K562 (cell line): ENCODE results near the gene APOBEC3C. TPM values are rescaled to one million over a fixed set of nuclear protein-coding genes. Genes with fewer than 3 reads are reported as not detected.

Source experiments
- ATAC-seq: fragments of 200-7000 bp; cut with Tn5 transposase; 3 replicates; pipeline ENCODE4 v1.9.1; 2020; ENCODE audit warnings: moderate library complexity
- BruUV-seq: library from RNA; stranded (reverse); fragments of 400-500 nt; replicated peaks from 2 replicates; lab custom pipeline; 2021; lab: Mats Ljungman, UMichigan
- CTCF ChIA-PET: fragments of 300-600 bp; formaldehyde crosslinking; extraction: SDS; loops from one replicate; lab custom pipeline; 2021; ENCODE audit warnings: low intra/inter-chr PET ratio; lab: Yijun Ruan, JAX
- POLR2A ChIA-PET: fragments of 300-600, 350-650 bp; sonication (Branson Sonifier 250); formaldehyde crosslinking; extraction: SDS; loops from one replicate; lab custom pipeline; 2021; ENCODE audit warnings: antibody characterized with exemption, inconsistent platforms; lab: Yijun Ruan, JAX
- DNase-seq, 4 experiments: peaks; one replicate each; pipeline versions ENCODE4 v3.0.0 to v3.0.0-alpha.2; 2011 to 2018; ENCODE audit warnings: low spot score in 3 of 4, mixed read lengths in 3 of 4; ENCODE audit errors: extremely low read depth in 1 of 4
- FAIRE-seq: peaks from 2 replicates; lab custom pipeline; 2011; peaks lifted over from hg19 to GRCh38; lab: Jason Lieb, UNC
- H2AFZ ChIP-seq: 2 replicates; pipeline ENCODE4 v1.6.0; 2011; ENCODE audit warnings: low read depth, low read length, control low read depth, inconsistent platforms
- H3K27ac ChIP-seq: fragments of 200-600 bp; 3 replicates; pipeline ENCODE4 v1.8.0; 2011; ENCODE audit warnings: low read depth, mild to moderate bottlenecking, control low read depth, inconsistent platforms, low read length, moderate library complexity, mixed read lengths; ENCODE audit errors: extremely low read depth
- H3K27me3 ChIP-seq, 2 experiments: fragments of 300-600 bp in 1 of 2; 2 replicates in 1 of 2; 3 replicates in 1 of 2; pipeline versions ENCODE4 v1.6.0 to v1.8.0; 2011; ENCODE audit warnings: inconsistent platforms in 2 of 2, low read length in 2 of 2, mild to moderate bottlenecking in 1 of 2, mixed read lengths in 1 of 2, moderate library complexity in 1 of 2; ENCODE audit not compliant: control insufficient read depth in 2 of 2, insufficient read depth in 2 of 2
- H3K36me3 ChIP-seq: fragments of 300-600 bp; 3 replicates; pipeline ENCODE4 v1.8.0; 2011; ENCODE audit warnings: mild to moderate bottlenecking, low read length, inconsistent platforms; ENCODE audit not compliant: control insufficient read depth, insufficient read depth
- H3K4me1 ChIP-seq, 2 experiments: fragments of 200-600 bp in 1 of 2; replicated peaks in 1 of 2; 2 replicates in 1 of 2; 3 replicates in 1 of 2; pipeline versions ENCODE4 v1.5.1 to v1.8.0; 2011; ENCODE audit warnings: inconsistent platforms in 2 of 2, low read length in 2 of 2, mild to moderate bottlenecking in 1 of 2, mixed read lengths in 1 of 2, moderate library complexity in 1 of 2; ENCODE audit not compliant: control insufficient read depth in 2 of 2, insufficient read depth in 2 of 2
- H3K4me2 ChIP-seq: 2 replicates; pipeline ENCODE4 v1.6.1; 2011; ENCODE audit warnings: low read length, control low read depth, inconsistent platforms, mixed read lengths; ENCODE audit not compliant: insufficient read depth
- H3K4me3 ChIP-seq: fragments of 200-600 bp; sonication (generic), shearing (Covaris generic); 2 replicates; pipeline ENCODE4 v1.5.1; 2016; ENCODE audit warnings: control low read depth, inconsistent platforms
- H3K79me2 ChIP-seq: fragments of 200-600 bp; 3 replicates; pipeline ENCODE4 v1.8.0; 2011; ENCODE audit warnings: low read length, inconsistent platforms; ENCODE audit not compliant: control insufficient read depth, insufficient read depth
- H3K9ac ChIP-seq, 2 experiments: 2 replicates each; pipeline versions ENCODE4 v1.6.0 to v1.6.1; 2011; ENCODE audit warnings: low read depth in 2 of 2, low read length in 2 of 2, control low read depth in 1 of 2, inconsistent platforms in 1 of 2, mild to moderate bottlenecking in 1 of 2, mixed read lengths in 1 of 2; ENCODE audit not compliant: insufficient read depth in 1 of 2
- H3K9me1 ChIP-seq: one replicate; pipeline ENCODE4 v1.6.0; 2011; ENCODE audit warnings: inconsistent platforms, mild to moderate bottlenecking, low read length, moderate library complexity; ENCODE audit not compliant: control insufficient read depth, insufficient read depth
- H3K9me3 ChIP-seq: replicated peaks from 2 replicates; pipeline ENCODE4 v1.5.1; 2011; ENCODE audit warnings: low read depth, low read length, inconsistent platforms; ENCODE audit not compliant: control insufficient read depth, insufficient read depth
- H4K20me1 ChIP-seq: replicated peaks from 2 replicates; pipeline ENCODE4 v1.6.1; 2011; ENCODE audit warnings: low read length, inconsistent platforms, mixed read lengths; ENCODE audit not compliant: control insufficient read depth, insufficient read depth
- CREBBP ChIP-seq: IDR thresholded peaks from one replicate; pipeline ENCODE4 v1.6.1; 2012; ENCODE audit warnings: low read depth, mild to moderate bottlenecking, control low read depth, inconsistent platforms, low read length
- MEF2A ChIP-seq: IDR thresholded peaks from 2 replicates; pipeline ENCODE4 v1.6.1; 2011; ENCODE audit warnings: low read depth, mild to moderate bottlenecking, low read length, moderate library complexity; ENCODE audit not compliant: control insufficient read depth
- RBM22 ChIP-seq: fragments of 200-400 bp; formaldehyde crosslinking; IDR thresholded peaks from 2 replicates; pipeline ENCODE4 v1.6.1; 2018; ENCODE audit warnings: low read length, low read depth; ENCODE audit not compliant: poor library complexity, severe bottlenecking
- TBL1XR1 ChIP-seq, 2 experiments: IDR thresholded peaks; 2 replicates each; pipeline ENCODE4 v1.6.1; 2012; ENCODE audit warnings: improper control_type of control experiment in 2 of 2, low read length in 2 of 2, mild to moderate bottlenecking in 1 of 2
- ZNF24 ChIP-seq: fragments of 450-650 bp; IDR thresholded peaks from 2 replicates; pipeline ENCODE4 v1.6.1; 2016
- WGBS: fragments of 100-300 bp; shearing (Covaris generic); methylation state at CpG from one replicate; pipeline ENCODE4 v1.1.6; 2016; ENCODE audit warnings: low coverage, mixed read lengths; ENCODE audit not compliant: insufficient coverage; ENCODE audit errors: missing lambda C conversion rate; 5-methylcytosine and 5-hydroxymethylcytosine counted together
- in situ Hi-C: fragments of 300-500 bp; cut with MboI; formaldehyde crosslinking; loops from 4 replicates; pipeline ENCODE4 v1.15.0; 2018; ENCODE audit warnings: inconsistent platforms, mixed read lengths
- intact Hi-C: fragments of 100-400 bp; cut with micrococcal nuclease; formaldehyde crosslinking; loops from 2 replicates; pipeline ENCODE4 v1.14.2; 2022
- polyA plus RNA-seq, 8 experiments: library from polyadenylated mRNA; depleted of rRNA in 4 of 8; stranded (reverse) in 5 of 8; unstranded in 3 of 8; fragments of >200 nt; fragmentation: Nextera tagmentation in 2 of 8; fragmentation: Illumina TruSeq in 1 of 8; extraction: Ambion mirVana in 2 of 8; extraction: Trizol in 1 of 8; gene quantifications; 2 replicates each; pipeline versions ENCODE4 v1.2.1 to v1.2.3, GENCODE V29; 2011 to 2014; ENCODE audit warnings: inconsistent platforms in 1 of 8, missing spikeins in 1 of 8
- total RNA-seq, 7 experiments: library from RNA; depleted of rRNA in 6 of 7; stranded (reverse); fragments of >200 nt in 6 of 7; fragmentation: Illumina TruSeq in 2 of 7; extraction: Trizol in 2 of 7; gene quantifications; 2 replicates each; pipeline versions ENCODE4 v1.2.1 to v1.2.3, GENCODE V29; 2011 to 2021; ENCODE audit warnings: low replicate concordance in 1 of 7

Gene APOBEC3C
- total and polyA plus RNA-seq, 9 of the 15 experiments (the other 6 are each of a cell fraction or from before 2014, with no cell fraction given) = 12.4 to 285 (median 55.5) TPM

DNA sequence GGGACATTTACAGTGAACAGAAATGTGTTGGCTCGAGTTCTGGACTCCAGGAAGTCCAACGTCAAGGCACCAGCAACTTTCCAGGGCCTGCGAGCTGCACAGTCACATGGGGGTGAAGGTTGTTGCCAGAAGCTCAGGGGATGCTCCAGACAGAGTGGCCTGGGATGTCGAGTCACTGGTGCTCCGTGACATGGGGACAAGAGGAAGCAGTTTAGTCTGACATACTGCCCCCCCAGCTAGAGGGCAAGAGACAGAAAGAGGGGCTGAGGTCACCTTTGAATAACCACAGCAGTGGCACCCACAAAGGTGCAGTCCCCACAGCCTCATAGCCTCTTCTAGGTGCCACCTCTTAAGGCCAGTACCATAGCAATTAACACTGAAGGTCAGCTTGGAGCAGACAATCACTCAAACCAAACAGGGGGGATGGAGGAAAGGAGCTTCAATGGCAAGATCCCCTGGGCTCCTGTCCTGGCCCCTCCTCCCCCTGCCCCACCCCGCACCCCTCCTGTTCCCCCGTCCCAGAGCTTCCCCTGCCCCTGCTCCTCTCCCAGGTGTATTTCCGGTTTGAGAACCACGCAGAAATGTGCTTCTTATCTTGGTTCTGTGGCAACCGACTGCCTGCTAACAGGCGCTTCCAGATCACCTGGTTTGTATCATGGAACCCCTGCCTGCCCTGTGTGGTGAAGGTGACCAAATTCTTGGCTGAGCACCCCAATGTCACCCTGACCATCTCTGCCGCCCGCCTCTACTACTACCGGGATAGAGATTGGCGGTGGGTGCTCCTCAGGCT lies 10.7 kb downstream of the APOBEC3C start:
- Histone ChIP-seq H3K27me3 (no peaks in the 10 kb centered on the region), H3K27ac (no peak overlapping the region), H3K9me1 (no peaks in the 10 kb centered on the region), H3K36me3 (peaks cover 23% of the 10 kb centered on the region; the same call in 1 of the 3 replicates), H2AFZ (no peak overlapping the region), H3K9me3 (no peaks in the 10 kb centered on the region), H3K4me1 (peaks cover 7 to 33% of the 10 kb centered on the region in 2 experiments; a peak in 4 of 5 replicates), H3K9ac (no peak overlapping the region; a peak in 2 of 4 replicates), H3K79me2 (peaks cover 14% of the 10 kb centered on the region), H3K4me2 (no peak overlapping the region), H4K20me1 (no peaks in the 10 kb centered on the region), H3K4me3 (no peak overlapping the region)
- ATAC-seq = no peak
- CTCF ChIA-PET = no interaction called here
- POLR2A ChIA-PET = interaction anchor here (0.6 kb wide), 1 partner anchor 189 kb away, joined by 3 read pairs; no protein-coding TSS in a partner anchor
- TF ChIP-seq ZNF24 (no peak), RBM22 (no peak), TBL1XR1 (IDR thresholded peaks at IDR 0.05; ENCODE audit: low read length in 2 of 2) (no peak), CREBBP (no peak), MEF2A (no peak)
- in situ Hi-C loops = loop anchor here (25.0 kb wide), 1 partner anchor 962 kb away; the partner anchor contains the start of gene PICK1
- DNase-seq = no peak
- 85% methylated on average over 4 of the region's 15 CpGs for WGBS
- no peak for FAIRE-seq
- no TSS peak for BruUV-seq
- intact Hi-C loops = no loop called here
